GM10248 (cell line): ENCODE measurements around the gene CC2D1A.

Experiments
- CTCF ChIA-PET: fragments of 300-600 bp; sonication (Branson Sonifier 250); formaldehyde crosslinking; extraction: SDS; loops from one replicate; lab custom pipeline; 2021; ENCODE audit warnings: antibody characterized with exemption; lab: Yijun Ruan, JAX
- POLR2A ChIA-PET: fragments of 350-650 bp; sonication (Branson Sonifier 250); formaldehyde crosslinking; extraction: SDS; loops from one replicate; lab custom pipeline; 2020; ENCODE audit warnings: antibody characterized with exemption; lab: Yijun Ruan, JAX
- DNase-seq: peaks from one replicate; pipeline ENCODE4 v3.0.0; 2012; ENCODE audit errors: extremely low spot score
- TF ChIP-seq, protein P1 (sequence below): IDR thresholded peaks from 2 replicates; pipeline ENCODE4 v1.5.1; 2012; ENCODE audit warnings: mild to moderate bottlenecking, low read depth; ENCODE audit errors: extremely low read depth, missing control alignments, control extremely low read depth

Gene CC2D1A

DNA sequence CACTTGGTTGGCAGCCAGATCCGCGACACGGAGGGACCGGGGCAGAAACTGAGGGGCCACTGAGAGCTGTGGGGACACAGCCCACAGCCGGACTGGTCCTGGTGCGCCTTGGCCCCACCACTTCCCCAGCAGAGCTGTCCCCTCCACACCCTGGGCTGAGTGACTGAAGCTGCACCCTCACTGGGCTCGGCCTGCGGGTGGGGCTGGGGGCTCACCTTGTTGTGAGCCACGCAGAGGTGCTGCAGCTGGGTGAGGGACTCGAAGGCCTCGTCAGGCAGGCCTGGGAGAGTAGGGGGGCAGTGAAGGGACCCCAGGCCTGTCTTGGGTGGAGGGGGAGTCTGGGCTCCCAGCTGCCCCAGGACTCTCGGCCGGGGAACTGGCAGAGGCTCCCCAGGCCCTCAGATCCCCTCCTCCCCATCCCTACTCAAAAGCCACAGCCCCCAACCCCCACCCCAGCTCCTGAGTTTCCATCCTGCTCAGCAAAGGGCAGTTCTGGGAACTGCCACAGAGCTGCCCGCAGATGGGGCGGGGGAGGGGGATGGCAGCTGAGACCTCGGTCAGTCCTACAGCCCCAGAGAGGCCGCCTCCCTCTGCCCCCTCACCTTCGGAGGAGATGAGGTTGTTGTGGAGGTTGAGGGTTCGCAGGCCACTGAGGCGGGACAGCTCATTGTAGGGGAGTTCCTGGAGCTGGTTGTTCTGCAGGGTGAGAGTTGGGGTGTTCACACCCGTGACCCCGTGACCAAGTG lies 29.9 kb downstream of the CC2D1A start:
- DNase-seq = no peak
- TF ChIP-seq, protein P1, sequence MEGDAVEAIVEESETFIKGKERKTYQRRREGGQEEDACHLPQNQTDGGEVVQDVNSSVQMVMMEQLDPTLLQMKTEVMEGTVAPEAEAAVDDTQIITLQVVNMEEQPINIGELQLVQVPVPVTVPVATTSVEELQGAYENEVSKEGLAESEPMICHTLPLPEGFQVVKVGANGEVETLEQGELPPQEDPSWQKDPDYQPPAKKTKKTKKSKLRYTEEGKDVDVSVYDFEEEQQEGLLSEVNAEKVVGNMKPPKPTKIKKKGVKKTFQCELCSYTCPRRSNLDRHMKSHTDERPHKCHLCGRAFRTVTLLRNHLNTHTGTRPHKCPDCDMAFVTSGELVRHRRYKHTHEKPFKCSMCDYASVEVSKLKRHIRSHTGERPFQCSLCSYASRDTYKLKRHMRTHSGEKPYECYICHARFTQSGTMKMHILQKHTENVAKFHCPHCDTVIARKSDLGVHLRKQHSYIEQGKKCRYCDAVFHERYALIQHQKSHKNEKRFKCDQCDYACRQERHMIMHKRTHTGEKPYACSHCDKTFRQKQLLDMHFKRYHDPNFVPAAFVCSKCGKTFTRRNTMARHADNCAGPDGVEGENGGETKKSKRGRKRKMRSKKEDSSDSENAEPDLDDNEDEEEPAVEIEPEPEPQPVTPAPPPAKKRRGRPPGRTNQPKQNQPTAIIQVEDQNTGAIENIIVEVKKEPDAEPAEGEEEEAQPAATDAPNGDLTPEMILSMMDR = no peak
- ChIA-PET POLR2A (interaction anchor here (0.6 kb wide), 1 partner anchor 29 kb away, joined by 5 read pairs; no protein-coding TSS in a partner anchor), CTCF (interaction anchor here (1.5 kb wide), 1 partner anchor 139 kb away, joined by 3 read pairs; no protein-coding TSS in a partner anchor)

DNA sequence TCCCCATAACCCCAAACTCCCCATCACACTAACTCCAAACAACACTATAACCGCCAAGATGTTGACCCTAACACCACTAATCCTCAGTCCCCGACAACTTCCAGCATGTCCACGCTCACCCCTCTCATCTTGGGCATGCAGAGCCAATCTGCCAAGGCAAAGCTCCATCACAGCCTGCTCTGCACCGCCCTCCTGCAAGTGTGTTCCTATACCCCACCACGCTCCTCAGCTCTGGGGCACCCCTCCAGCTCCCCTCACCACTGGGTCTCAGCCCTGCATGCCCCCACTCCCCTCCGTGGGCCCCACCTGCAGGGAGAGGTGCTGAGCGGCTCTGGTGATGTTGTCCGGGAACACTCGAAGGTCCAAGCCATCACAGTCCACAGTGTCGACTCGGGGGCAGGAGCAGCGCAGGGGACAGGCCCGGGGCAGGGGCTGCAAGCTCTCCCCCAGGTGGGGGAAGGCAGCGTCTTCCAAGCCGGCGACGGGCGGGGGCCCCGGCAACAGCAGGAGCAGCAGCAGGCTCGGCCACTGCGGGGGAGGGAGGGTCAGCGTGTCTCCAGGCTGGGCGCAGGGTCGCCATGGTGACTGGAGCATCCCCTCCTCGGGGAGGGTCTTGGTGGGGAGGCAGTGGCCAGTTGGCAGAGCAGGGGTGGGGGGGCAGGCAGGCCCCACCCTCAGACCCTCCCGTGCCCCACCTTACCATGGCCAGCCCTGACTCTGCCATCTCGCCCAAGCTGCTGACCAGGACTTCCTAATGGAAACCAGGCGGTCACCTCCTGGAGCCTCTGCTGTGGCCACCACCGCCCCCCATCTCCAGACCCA lies 31.7 kb downstream of the CC2D1A start:
- POLR2A ChIA-PET = interaction anchor here (0.6 kb wide), 1 partner anchor 10 kb away, joined by 4 read pairs; no protein-coding TSS in a partner anchor
- CTCF ChIA-PET = interaction anchor here (1.7 kb wide), 1 partner anchor 122 kb away, joined by 7 read pairs; no protein-coding TSS in a partner anchor
- TF ChIP-seq, protein P1 = no peak
- DNase-seq = no peak

DNA sequence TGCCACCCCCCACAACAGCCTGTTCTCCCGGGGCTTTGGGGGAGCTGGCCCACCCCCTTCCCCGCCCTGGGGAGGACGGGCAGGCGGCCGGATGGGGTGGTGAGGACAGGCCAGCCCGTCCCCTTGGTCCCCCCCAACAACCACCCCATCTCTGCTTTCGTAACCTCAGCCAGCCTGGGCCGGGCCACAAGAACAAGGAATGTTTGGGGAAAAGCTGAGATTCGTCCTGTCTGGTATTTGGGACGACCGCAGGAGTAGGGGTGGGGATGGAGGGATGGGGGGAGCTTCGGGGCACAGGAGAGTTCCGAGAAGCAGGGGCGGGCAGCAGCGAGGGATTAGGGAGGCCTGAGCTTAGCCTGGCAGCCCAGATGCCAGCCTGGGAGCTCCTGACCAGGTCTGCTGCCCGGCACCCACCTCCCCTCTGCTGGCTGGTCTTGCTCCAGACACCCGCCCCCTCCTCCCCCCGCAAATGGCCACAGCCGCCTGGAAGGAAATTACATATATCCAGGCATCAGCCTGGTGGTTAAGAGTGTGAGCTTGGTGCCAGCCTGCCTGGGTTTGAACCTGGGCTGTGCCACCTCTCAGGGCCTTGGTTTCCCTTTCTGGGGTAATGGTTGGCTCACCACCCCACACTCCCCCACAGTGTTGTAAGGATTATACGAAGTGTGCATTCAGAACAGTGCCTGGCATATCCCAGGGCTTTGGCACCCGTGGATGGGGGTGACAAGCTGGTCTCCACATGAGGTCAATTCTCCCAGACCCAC lies 32.5 kb downstream of the CC2D1A start, which contains the start of gene PODNL1:
Gene PODNL1 (minus strand): TSS at position 117 of the 764 bp plus-strand sequence. CDS start 236 bp downstream, outside the sequence.
- CTCF ChIA-PET = interaction anchor here (1.7 kb wide), 1 partner anchor 121 kb away, joined by 7 read pairs; no protein-coding TSS in a partner anchor
- POLR2A ChIA-PET = interaction anchor here (0.6 kb wide), 2 partner anchors 11 to 109 kb away, joined by 4 to 7 read pairs; no protein-coding TSS in a partner anchor
- TF ChIP-seq, protein P1 = no peak
- no peak for DNase-seq

DNA sequence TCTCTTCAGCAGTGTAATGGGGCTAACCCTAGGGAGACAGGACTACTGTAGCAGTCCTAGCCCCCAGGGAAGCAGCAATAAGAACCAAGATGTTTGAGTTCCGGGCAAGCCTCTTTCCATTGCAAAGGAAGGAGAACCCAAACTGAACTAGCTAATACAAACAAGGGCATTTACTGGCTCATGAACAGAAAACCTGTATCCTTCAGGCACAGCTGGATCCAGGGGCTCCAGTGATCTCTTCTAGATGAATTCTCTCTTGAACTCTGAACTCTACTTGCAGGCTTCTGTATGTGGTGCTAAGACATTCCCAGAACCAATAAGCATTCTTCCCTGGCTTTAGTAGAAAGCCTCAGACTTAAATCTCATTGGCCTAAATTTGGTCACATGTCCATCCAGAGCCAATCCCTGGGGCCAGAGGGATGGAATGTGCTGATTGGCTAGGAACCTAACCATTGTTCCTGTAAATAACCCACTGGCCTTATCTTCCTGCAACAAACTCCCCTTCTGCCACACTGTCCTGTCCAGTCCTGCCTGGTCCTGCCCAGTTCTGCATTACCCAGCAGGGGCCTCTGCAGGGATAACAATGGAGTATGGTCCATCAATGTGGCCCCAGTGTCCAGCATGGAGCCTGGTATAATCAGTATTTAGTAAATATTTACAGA lies 36.2 kb downstream of the CC2D1A start:
- TF ChIP-seq, protein P1 = no peak
- no peak for DNase-seq
- ChIA-PET CTCF (interaction anchor here (1.0 to 1.9 kb wide), 2 partner anchors 10 to 18 kb away, joined by 3 read pairs; no protein-coding TSS in a partner anchor), POLR2A (no interaction called here)

DNA sequence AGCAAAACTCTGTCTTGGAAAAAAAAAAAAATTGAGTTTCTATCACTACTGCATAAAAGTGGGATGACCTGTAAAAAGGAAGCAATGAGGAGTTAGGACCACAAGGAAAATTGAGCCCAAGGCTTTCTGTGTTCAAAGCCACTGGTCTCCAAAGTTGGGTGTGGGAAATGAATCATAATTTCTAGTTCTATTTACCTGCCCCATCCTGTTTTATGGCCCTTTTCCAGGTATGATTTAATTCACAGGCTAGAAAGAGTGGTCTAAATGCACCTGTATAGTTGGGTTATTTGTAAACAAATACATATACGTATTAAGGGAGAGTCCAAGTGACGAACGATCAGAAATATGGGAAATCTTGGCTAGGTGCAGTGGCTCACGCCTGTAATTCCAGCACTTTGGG lies 40.4 kb downstream of the CC2D1A start:
- TF ChIP-seq, protein P1 = no peak
- DNase-seq = no peak
- ChIA-PET CTCF (no interaction called here), POLR2A (no interaction called here)
